ENCODE data around the gene USP36.

GRCh38 chr17:78857266-78857665 is 16.7 kb upstream of the USP36 start:
- TF ChIP-seq CTCF (IDR thresholded peaks at IDR 0.05) (no peak), POLR2A (IDR thresholded peaks at IDR 0.05) (no peak)

Measured in lower leg skin (tissue), 3 donors.